GM12878 (cell line): ENCODE measurements around the gene DHDDS. TPM values are rescaled to one million over a fixed set of nuclear protein-coding genes. Genes with fewer than 3 reads are reported as not detected.

Experiments used
- ATAC-seq: fragments of 200-7000 bp; cut with Tn5 transposase; 3 replicates; pipeline ENCODE4 v1.9.1; 2020; ENCODE audit warnings: mild to moderate bottlenecking, moderate library complexity
- BruUV-seq: library from RNA; stranded (reverse); fragments of 400-500 nt; replicated peaks from 2 replicates; lab custom pipeline; 2021; lab: Mats Ljungman, UMichigan
- CTCF ChIA-PET: fragments of 300-600 bp; sonication (Branson Sonifier 250); formaldehyde crosslinking; extraction: SDS; loops from one replicate; lab custom pipeline; 2021; ENCODE audit warnings: inconsistent platforms; lab: Yijun Ruan, JAX
- POLR2A ChIA-PET: fragments of 350-600 bp; formaldehyde crosslinking; extraction: SDS; loops from one replicate; lab custom pipeline; 2021; ENCODE audit warnings: inconsistent platforms; lab: Charles Lee
- RAD21 ChIA-PET: fragments of 300-600 bp; sonication (Branson Sonifier 250); formaldehyde crosslinking; loops from one replicate; lab custom pipeline; 2023; ENCODE audit warnings: antibody characterized with exemption; ENCODE audit not compliant: unreplicated experiment; lab: Charles Lee
- SMC1A ChIA-PET: fragments of 300-600 bp; sonication (Branson Sonifier 250); formaldehyde crosslinking; loops from one replicate; lab custom pipeline; 2023; ENCODE audit not compliant: unreplicated experiment, uncharacterized antibody; lab: Charles Lee
- DNase-seq: peaks from one replicate; pipeline ENCODE4 v3.0.0-alpha.2; 2011; ENCODE audit warnings: low read depth, low spot score
- FAIRE-seq: peaks from 3 replicates; lab custom pipeline; 2011; peaks lifted over from hg19 to GRCh38; lab: Jason Lieb, UNC
- H2AFZ ChIP-seq: 2 replicates; pipeline ENCODE4 v1.6.0; 2011; ENCODE audit warnings: low read depth, low read length, control low read depth; ENCODE audit not compliant: control insufficient read depth
- H3K27ac ChIP-seq: 2 replicates; pipeline ENCODE4 v1.5.1; 2011; ENCODE audit warnings: control low read depth; ENCODE audit not compliant: control insufficient read depth, insufficient read depth
- H3K27me3 ChIP-seq, 2 experiments: replicated peaks in 1 of 2; 2 replicates each; pipeline versions ENCODE4 v1.6.0 to v1.6.1; 2011; ENCODE audit warnings: low read length in 1 of 2; ENCODE audit not compliant: control insufficient read depth in 2 of 2, insufficient read depth in 2 of 2
- H3K36me3 ChIP-seq, 2 experiments: 2 replicates each; pipeline ENCODE4 v1.5.1; 2011; ENCODE audit warnings: low read length in 1 of 2; ENCODE audit not compliant: control insufficient read depth in 2 of 2, insufficient read depth in 2 of 2
- H3K4me1 ChIP-seq: 2 replicates; pipeline ENCODE4 v1.6.1; 2011; ENCODE audit warnings: mild to moderate bottlenecking, low read length, moderate library complexity, mixed read lengths; ENCODE audit not compliant: control insufficient read depth, insufficient read depth
- H3K4me2 ChIP-seq: 2 replicates; pipeline ENCODE4 v1.6.0; 2011; ENCODE audit warnings: control low read depth; ENCODE audit not compliant: control insufficient read depth, insufficient read depth
- H3K4me3 ChIP-seq: fragments of 200-600 bp; sonication (generic); 2 replicates; pipeline ENCODE4 v1.5.1; 2016
- H3K79me2 ChIP-seq: 2 replicates; pipeline ENCODE4 v1.6.0; 2011; ENCODE audit warnings: low read length; ENCODE audit not compliant: control insufficient read depth, insufficient read depth
- H3K9ac ChIP-seq: 2 replicates; pipeline ENCODE4 v1.8.0; 2011; ENCODE audit warnings: low read length, control low read depth, mixed read lengths; ENCODE audit not compliant: control insufficient read depth, insufficient read depth
- H3K9me3 ChIP-seq: replicated peaks from 3 replicates; pipeline ENCODE4 v1.5.1; 2011; ENCODE audit warnings: mild to moderate bottlenecking, low read length; ENCODE audit not compliant: control insufficient read depth, insufficient read depth
- H4K20me1 ChIP-seq: 2 replicates; pipeline ENCODE4 v1.6.0; 2011; ENCODE audit not compliant: control insufficient read depth, insufficient read depth
- MYC ChIP-seq: IDR thresholded peaks from 2 replicates; pipeline ENCODE4 v1.6.1; 2011; ENCODE audit warnings: mild to moderate bottlenecking, low read length, moderate library complexity, inconsistent platforms; ENCODE audit not compliant: insufficient read depth, insufficient replicate concordance, insufficient read length, severe bottlenecking
- NRF1 ChIP-seq: conservative IDR thresholded peaks from 2 replicates; pipeline ENCODE4 v1.6.1; 2011; ENCODE audit warnings: mild to moderate bottlenecking, low read depth, low read length, improper control_type of control experiment
- RUNX3 ChIP-seq: IDR thresholded peaks from 2 replicates; pipeline ENCODE4 v1.6.1; 2012; ENCODE audit warnings: low read length, inconsistent platforms
- STAT1 ChIP-seq: fragments of 450-650 bp; conservative IDR thresholded peaks from 2 replicates; pipeline ENCODE4 v1.6.1; 2014; ENCODE audit warnings: antibody characterized with exemption, mild to moderate bottlenecking
- ZBED1 ChIP-seq: IDR thresholded peaks from 2 replicates; pipeline ENCODE4 v1.6.1; 2016; ENCODE audit warnings: borderline replicate concordance
- WGBS: methylation state at CpG from one replicate; pipeline ENCODE4 v1.1.6; 2016; ENCODE audit warnings: low lambda C conversion rate; ENCODE audit not compliant: insufficient replicate concordance, insufficient coverage; ENCODE audit errors: missing lambda C conversion rate; 5-methylcytosine and 5-hydroxymethylcytosine counted together
- in situ Hi-C: fragments of 300-500 bp; cut with MboI; formaldehyde crosslinking; loops from 9 replicates; pipeline ENCODE4 v1.14.3; 2018; ENCODE audit warnings: mixed read lengths
- intact Hi-C: fragments of 100-400 bp; cut with micrococcal nuclease; formaldehyde crosslinking; loops from one replicate; pipeline ENCODE4 v1.14.2; 2022; ENCODE audit not compliant: unreplicated experiment
- polyA plus RNA-seq, 11 experiments: library from polyadenylated mRNA; depleted of rRNA in 4 of 11; unstranded in 6 of 11; stranded (reverse) in 5 of 11; fragments of >200 nt; fragmentation: Nextera tagmentation in 4 of 11; fragmentation: Illumina TruSeq in 1 of 11; extraction: Ambion mirVana in 4 of 11; extraction: Trizol in 1 of 11; gene quantifications; 1 replicate in 1 of 11; 2 replicates in 10 of 11; pipeline versions ENCODE4 v1.2.1 to v1.2.3, GENCODE V29; 2011 to 2016; ENCODE audit warnings: inconsistent platforms in 2 of 11, missing spikeins in 2 of 11, low read depth in 1 of 11
- total RNA-seq, 4 experiments: library from RNA; depleted of rRNA in 3 of 4; stranded (reverse); fragments of >200 nt in 3 of 4; fragmentation: Illumina TruSeq in 1 of 4; extraction: Trizol in 1 of 4; gene quantifications; 2 replicates each; pipeline versions ENCODE4 v1.2.1 to v1.2.3, GENCODE V29; 2013 to 2021
- TF ChIP-seq, protein P1 (sequence below): fragments of 450-650 bp; IDR thresholded peaks from 2 replicates; pipeline ENCODE4 v1.6.1; 2016; ENCODE audit warnings: mild to moderate bottlenecking, moderate library complexity, borderline replicate concordance
- TF ChIP-seq, protein P2 (sequence below): IDR thresholded peaks from 2 replicates; pipeline ENCODE4 v1.6.1; 2012; ENCODE audit warnings: mild to moderate bottlenecking, low read depth, low read length
- TF ChIP-seq, protein P3 (sequence below): fragments of 450-650 bp; IDR thresholded peaks from 2 replicates; pipeline ENCODE4 v1.6.1; 2017; ENCODE audit warnings: borderline replicate concordance
- TF ChIP-seq, protein P4 (sequence below): IDR thresholded peaks from 2 replicates; pipeline ENCODE4 v1.6.1; 2012; ENCODE audit warnings: low read depth, low read length, improper control_type of control experiment

DHDDS gene
- total and polyA plus RNA-seq, 10 of the 15 experiments (the other 5 are each of a cell fraction or from before 2014, with no cell fraction given) = 22.7 to 47.5 (median 36.4) TPM

DNA sequence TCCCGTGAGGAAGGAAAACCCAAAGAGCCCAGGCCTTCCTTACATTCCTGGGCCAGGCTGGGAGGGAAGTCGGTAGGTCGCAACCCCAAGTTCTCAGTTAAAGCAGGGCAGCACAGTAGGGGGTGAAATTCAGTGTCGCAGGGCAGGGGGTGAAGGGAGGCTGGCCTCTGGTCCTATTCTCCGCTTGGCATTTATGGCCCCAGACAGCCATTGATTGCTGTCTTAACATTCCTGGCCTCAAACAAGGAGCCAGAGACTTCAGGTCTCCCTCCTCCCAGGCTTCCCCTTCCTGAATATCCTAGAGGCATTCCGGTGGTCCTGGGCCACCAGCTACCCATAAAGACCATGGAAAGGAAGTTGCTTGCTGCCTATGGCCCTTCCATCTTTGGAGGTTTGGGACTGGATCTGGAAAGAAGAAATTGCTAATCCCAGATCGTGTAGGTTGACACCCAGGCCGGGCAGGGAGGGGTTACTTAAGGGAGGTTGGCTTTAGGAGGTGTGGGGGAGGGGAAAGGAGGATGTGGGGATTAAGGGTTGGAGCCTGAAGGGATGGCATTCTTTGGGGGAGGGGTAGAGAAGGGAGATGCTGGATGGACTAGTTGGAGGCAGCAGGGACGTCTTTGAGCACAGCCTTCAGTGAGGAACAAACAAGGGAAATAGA, 19.8 kb upstream of the DHDDS start (continued):
- TF ChIP-seq, protein P1, sequence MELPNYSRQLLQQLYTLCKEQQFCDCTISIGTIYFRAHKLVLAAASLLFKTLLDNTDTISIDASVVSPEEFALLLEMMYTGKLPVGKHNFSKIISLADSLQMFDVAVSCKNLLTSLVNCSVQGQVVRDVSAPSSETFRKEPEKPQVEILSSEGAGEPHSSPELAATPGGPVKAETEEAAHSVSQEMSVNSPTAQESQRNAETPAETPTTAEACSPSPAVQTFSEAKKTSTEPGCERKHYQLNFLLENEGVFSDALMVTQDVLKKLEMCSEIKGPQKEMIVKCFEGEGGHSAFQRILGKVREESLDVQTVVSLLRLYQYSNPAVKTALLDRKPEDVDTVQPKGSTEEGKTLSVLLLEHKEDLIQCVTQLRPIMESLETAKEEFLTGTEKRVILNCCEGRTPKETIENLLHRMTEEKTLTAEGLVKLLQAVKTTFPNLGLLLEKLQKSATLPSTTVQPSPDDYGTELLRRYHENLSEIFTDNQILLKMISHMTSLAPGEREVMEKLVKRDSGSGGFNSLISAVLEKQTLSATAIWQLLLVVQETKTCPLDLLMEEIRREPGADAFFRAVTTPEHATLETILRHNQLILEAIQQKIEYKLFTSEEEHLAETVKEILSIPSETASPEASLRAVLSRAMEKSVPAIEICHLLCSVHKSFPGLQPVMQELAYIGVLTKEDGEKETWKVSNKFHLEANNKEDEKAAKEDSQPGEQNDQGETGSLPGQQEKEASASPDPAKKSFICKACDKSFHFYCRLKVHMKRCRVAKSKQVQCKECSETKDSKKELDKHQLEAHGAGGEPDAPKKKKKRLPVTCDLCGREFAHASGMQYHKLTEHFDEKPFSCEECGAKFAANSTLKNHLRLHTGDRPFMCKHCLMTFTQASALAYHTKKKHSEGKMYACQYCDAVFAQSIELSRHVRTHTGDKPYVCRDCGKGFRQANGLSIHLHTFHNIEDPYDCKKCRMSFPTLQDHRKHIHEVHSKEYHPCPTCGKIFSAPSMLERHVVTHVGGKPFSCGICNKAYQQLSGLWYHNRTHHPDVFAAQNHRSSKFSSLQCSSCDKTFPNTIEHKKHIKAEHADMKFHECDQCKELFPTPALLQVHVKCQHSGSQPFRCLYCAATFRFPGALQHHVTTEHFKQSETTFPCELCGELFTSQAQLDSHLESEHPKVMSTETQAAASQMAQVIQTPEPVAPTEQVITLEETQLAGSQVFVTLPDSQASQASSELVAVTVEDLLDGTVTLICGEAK = no peak

DNA sequence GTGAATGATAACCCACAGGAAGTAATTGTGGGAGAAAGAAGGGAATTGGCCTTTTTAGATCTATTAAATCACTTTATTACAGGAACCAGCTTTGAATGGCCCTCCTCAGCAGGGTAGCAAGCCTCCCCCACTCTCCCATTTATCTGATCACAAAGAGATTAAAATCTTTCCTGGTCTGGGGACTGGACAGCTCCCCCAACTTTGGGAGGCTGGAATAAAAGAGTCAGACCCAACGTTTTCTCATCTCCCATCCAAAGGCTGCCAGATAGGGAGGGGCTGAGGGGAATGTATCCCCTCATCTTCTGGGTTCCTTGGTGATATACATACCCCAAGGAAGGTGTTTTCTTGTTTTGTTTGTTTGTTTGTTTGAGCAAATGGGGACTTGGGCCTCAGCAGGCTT, 19.1 kb upstream of the DHDDS start:
- no peak overlapping the region for H3K9ac ChIP-seq
- no peaks in the 10 kb centered on the region for H3K79me2 ChIP-seq
- BruUV-seq = no TSS peak
- H3K36me3 ChIP-seq = no peaks in the 10 kb centered on the region
- in situ Hi-C loops = no loop called here
- RAD21 ChIA-PET = no interaction called here
- ATAC-seq (no peak), DNase-seq (no peak), FAIRE-seq (no peak)
- no peaks in the 10 kb centered on the region for H4K20me1 ChIP-seq
- no peak overlapping the region for H3K27ac ChIP-seq
- H3K4me1 ChIP-seq = no peaks in the 10 kb centered on the region
- H3K4me2 ChIP-seq = no peak overlapping the region
- H3K27me3 ChIP-seq = peaks cover 8 to 10% of the 10 kb centered on the region in 2 experiments
- CTCF ChIA-PET = interaction anchor here (0.7 to 1.2 kb wide), 3 partner anchors 19 to 269 kb away, joined by 3 to 5 read pairs (median 3); no protein-coding TSS in a partner anchor
- H2AFZ ChIP-seq = no peak overlapping the region
- POLR2A ChIA-PET = interaction anchor here (0.6 kb wide), 1 partner anchor 63 kb away, joined by 6 read pairs; no protein-coding TSS in a partner anchor
- no peaks in the 10 kb centered on the region for H3K9me3 ChIP-seq
- SMC1A ChIA-PET = no interaction called here
- intact Hi-C loops = loop anchor here (10.0 kb wide), 1 partner anchor 48 kb away; no protein-coding TSS in a partner anchor
- WGBS = 0% methylated on average over 1 of the region's 1 CpG
- no peak overlapping the region for H3K4me3 ChIP-seq
- TF ChIP-seq ZBED1 (no peak), NRF1 (no peak), RUNX3 (no peak), MYC (no peak), STAT1 (no peak)
- TF ChIP-seq, protein P2, sequence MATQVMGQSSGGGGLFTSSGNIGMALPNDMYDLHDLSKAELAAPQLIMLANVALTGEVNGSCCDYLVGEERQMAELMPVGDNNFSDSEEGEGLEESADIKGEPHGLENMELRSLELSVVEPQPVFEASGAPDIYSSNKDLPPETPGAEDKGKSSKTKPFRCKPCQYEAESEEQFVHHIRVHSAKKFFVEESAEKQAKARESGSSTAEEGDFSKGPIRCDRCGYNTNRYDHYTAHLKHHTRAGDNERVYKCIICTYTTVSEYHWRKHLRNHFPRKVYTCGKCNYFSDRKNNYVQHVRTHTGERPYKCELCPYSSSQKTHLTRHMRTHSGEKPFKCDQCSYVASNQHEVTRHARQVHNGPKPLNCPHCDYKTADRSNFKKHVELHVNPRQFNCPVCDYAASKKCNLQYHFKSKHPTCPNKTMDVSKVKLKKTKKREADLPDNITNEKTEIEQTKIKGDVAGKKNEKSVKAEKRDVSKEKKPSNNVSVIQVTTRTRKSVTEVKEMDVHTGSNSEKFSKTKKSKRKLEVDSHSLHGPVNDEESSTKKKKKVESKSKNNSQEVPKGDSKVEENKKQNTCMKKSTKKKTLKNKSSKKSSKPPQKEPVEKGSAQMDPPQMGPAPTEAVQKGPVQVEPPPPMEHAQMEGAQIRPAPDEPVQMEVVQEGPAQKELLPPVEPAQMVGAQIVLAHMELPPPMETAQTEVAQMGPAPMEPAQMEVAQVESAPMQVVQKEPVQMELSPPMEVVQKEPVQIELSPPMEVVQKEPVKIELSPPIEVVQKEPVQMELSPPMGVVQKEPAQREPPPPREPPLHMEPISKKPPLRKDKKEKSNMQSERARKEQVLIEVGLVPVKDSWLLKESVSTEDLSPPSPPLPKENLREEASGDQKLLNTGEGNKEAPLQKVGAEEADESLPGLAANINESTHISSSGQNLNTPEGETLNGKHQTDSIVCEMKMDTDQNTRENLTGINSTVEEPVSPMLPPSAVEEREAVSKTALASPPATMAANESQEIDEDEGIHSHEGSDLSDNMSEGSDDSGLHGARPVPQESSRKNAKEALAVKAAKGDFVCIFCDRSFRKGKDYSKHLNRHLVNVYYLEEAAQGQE = no peak
- TF ChIP-seq, protein P3, sequence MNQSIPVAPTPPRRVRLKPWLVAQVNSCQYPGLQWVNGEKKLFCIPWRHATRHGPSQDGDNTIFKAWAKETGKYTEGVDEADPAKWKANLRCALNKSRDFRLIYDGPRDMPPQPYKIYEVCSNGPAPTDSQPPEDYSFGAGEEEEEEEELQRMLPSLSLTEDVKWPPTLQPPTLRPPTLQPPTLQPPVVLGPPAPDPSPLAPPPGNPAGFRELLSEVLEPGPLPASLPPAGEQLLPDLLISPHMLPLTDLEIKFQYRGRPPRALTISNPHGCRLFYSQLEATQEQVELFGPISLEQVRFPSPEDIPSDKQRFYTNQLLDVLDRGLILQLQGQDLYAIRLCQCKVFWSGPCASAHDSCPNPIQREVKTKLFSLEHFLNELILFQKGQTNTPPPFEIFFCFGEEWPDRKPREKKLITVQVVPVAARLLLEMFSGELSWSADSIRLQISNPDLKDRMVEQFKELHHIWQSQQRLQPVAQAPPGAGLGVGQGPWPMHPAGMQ = no peak
- TF ChIP-seq, protein P4, sequence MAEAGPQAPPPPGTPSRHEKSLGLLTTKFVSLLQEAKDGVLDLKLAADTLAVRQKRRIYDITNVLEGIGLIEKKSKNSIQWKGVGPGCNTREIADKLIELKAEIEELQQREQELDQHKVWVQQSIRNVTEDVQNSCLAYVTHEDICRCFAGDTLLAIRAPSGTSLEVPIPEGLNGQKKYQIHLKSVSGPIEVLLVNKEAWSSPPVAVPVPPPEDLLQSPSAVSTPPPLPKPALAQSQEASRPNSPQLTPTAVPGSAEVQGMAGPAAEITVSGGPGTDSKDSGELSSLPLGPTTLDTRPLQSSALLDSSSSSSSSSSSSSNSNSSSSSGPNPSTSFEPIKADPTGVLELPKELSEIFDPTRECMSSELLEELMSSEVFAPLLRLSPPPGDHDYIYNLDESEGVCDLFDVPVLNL = no peak
